ENCODE measurements around the gene TMEM204. TPM values are rescaled to one million over a fixed set of nuclear protein-coding genes. Genes with fewer than 3 reads are reported as not detected.
A peak's percentile ranks its signal among the peaks of the same experiment; 100 is the strongest.

The TMEM204 gene
- total RNA-seq, 1 donor from 2014 or later = under 0.01 TPM

- H3K4me3 ChIP-seq (ENCODE audit: low read depth, low read length) = no peak overlapping the region
- no peak for FAIRE-seq
These were observed 20.7 kb upstream of the TMEM204 start for GRCh38 chr16:1512774-1513173.

GRCh38 chr16:1514507-1514906, 19.0 kb upstream of the TMEM204 start:
- Histone ChIP-seq H3K4me3 (ENCODE audit: low read depth, low read length) (no peak overlapping the region), H3K36me3 (ENCODE audit: control insufficient read depth, insufficient read depth, low read length) (peaks cover 3% of the 10 kb centered on the region), H3K27me3 (ENCODE audit: control insufficient read depth, insufficient read depth, low read length) (no peaks in the 10 kb centered on the region)
- FAIRE-seq = no peak
- DNase-seq (ENCODE audit: low read depth) = no peak
- TF ChIP-seq CTCF (IDR thresholded peaks at IDR 0.05; ENCODE audit: insufficient read depth, low read length, severe bottlenecking) = no peak

More at GRCh38 chr16:1512774-1513173, 20.7 kb upstream of the TMEM204 start:
- no peak for TF ChIP-seq CTCF (IDR thresholded peaks at IDR 0.05; ENCODE audit: insufficient read depth, low read length, severe bottlenecking)
- no peak for DNase-seq (ENCODE audit: low read depth)
- H3K27me3 ChIP-seq (ENCODE audit: control insufficient read depth, insufficient read depth, low read length) = no peaks in the 10 kb centered on the region
- H3K36me3 ChIP-seq (ENCODE audit: control insufficient read depth, insufficient read depth, low read length) = peaks cover 4% of the 10 kb centered on the region

- peak; percentile 36 for FAIRE-seq
- Histone ChIP-seq H3K27me3 (ENCODE audit: control insufficient read depth, insufficient read depth, low read length) (no peaks in the 10 kb centered on the region), H3K4me3 (ENCODE audit: low read depth, low read length) (no peak overlapping the region), H3K36me3 (ENCODE audit: control insufficient read depth, insufficient read depth, low read length) (no peaks in the 10 kb centered on the region)
- no peak for TF ChIP-seq CTCF (IDR thresholded peaks at IDR 0.05; ENCODE audit: insufficient read depth, low read length, severe bottlenecking)
- DNase-seq (ENCODE audit: low read depth) = no peak
These were observed 14.8 kb upstream of the TMEM204 start for GRCh38 chr16:1518626-1519135.

- DNase-seq (ENCODE audit: low read depth) (no peak), FAIRE-seq (no peak)
- Histone ChIP-seq H3K27me3 (ENCODE audit: control insufficient read depth, insufficient read depth, low read length) (no peaks in the 10 kb centered on the region), H3K4me3 (ENCODE audit: low read depth, low read length) (no peak overlapping the region), H3K36me3 (ENCODE audit: control insufficient read depth, insufficient read depth, low read length) (no peaks in the 10 kb centered on the region)
- TF ChIP-seq CTCF (IDR thresholded peaks at IDR 0.05; ENCODE audit: insufficient read depth, low read length, severe bottlenecking) = no peak
These were observed 13.6 kb upstream of the TMEM204 start for GRCh38 chr16:1519831-1520230.

GRCh38 chr16:1520461-1520860, 13.0 kb upstream of the TMEM204 start:
- Histone ChIP-seq H3K27me3 (ENCODE audit: control insufficient read depth, insufficient read depth, low read length) (no peaks in the 10 kb centered on the region), H3K4me3 (ENCODE audit: low read depth, low read length) (no peak overlapping the region), H3K36me3 (ENCODE audit: control insufficient read depth, insufficient read depth, low read length) (no peaks in the 10 kb centered on the region)
- FAIRE-seq (no peak), DNase-seq (ENCODE audit: low read depth) (no peak)
- TF ChIP-seq CTCF (IDR thresholded peaks at IDR 0.05; ENCODE audit: insufficient read depth, low read length, severe bottlenecking) = no peak

GRCh38 chr16:1523581-1524245, 9.8 kb upstream of the TMEM204 start:
- TF ChIP-seq CTCF (IDR thresholded peaks at IDR 0.05; ENCODE audit: insufficient read depth, low read length, severe bottlenecking) = no peak
- Histone ChIP-seq H3K27me3 (ENCODE audit: control insufficient read depth, insufficient read depth, low read length) (no peaks in the 10 kb centered on the region), H3K4me3 (ENCODE audit: low read depth, low read length) (no peak overlapping the region), H3K36me3 (ENCODE audit: control insufficient read depth, insufficient read depth, low read length) (no peaks in the 10 kb centered on the region)
- DNase-seq (ENCODE audit: low read depth) (no peak), FAIRE-seq (no peak)
